NCI-H510A treated with DMSO at 0.1 percent for 48 hours (cell line): ENCODE data around the gene KLC4.
A peak's percentile ranks its signal among the peaks of the same experiment; 100 is the strongest.
"Not testable (repeated sequence)": the region's sequence is repeated elsewhere in the genome, so short reads cannot be mapped to it uniquely, and the experiment has no call there.

ENCODE experiments used
- DNase-seq: peaks from one replicate; lab custom pipeline; 2025; lab: John Stamatoyannopoulos, UW

The KLC4 gene

DNA sequence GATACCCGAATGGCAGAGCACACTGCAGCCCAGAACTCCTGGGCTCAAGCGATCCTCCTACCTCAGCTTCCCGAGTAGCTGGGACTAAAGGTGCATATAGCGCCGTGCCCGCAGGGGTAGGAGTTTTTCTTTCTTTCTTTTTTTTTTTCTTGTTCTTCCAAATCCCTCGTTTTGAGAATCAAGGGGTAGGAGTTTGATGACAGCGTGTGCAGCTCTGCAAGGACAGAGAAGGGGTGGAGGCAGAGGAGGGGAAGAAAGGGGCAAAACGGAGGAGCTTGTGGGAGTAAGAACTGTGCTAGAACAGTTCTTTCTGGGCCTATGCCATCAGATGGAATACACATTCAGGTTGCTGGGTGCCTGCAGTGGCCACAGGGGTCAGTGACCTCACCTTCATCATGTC, 22.7 kb upstream of the KLC4 start:
- DNase-seq: no peak

DNA sequence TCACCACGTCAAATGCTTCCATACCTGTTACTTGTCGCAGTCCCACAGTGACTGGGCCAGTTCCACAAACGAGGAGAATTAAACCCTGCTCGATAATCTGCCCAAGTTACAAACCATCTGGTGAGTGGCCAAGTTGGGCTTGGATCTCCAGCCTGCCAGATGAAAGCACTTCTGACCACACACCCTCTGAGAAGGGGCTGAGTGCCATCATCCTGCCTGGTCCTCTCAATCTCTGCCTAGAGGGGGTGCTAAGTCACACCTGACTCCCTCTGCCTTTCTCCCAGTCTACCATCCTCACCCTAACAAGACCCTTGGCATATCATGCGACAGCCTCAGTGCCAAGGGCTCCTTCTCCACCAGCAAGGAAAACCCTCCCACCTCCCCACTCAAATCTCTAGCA, 22.2 kb upstream of the KLC4 start:
- DNase-seq: no peak

DNA sequence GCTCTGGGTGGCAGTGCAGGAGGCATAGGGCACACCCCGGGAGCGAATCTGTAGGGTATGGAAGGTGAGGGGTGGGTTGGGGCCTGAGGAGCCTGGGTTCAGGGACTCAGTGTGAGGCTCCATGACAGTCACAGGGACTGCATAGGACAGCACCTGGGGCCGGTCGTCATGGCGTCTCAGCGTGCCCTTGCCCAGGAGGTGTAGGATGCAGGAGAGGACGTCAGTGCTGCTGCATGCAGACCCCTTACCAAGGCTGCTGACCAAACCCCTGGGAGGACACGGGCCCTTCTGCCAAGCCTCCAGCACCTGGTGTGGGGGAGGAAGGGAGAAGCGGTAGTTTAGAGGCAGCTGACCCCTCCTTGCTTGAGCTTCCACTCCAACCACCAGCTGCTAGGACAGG, 21.7 kb upstream of the KLC4 start:
- DNase-seq: no peak

GRCh38 chr6:43038727-43039126, 20.7 kb upstream of the KLC4 start:
- no peak for DNase-seq

DNA sequence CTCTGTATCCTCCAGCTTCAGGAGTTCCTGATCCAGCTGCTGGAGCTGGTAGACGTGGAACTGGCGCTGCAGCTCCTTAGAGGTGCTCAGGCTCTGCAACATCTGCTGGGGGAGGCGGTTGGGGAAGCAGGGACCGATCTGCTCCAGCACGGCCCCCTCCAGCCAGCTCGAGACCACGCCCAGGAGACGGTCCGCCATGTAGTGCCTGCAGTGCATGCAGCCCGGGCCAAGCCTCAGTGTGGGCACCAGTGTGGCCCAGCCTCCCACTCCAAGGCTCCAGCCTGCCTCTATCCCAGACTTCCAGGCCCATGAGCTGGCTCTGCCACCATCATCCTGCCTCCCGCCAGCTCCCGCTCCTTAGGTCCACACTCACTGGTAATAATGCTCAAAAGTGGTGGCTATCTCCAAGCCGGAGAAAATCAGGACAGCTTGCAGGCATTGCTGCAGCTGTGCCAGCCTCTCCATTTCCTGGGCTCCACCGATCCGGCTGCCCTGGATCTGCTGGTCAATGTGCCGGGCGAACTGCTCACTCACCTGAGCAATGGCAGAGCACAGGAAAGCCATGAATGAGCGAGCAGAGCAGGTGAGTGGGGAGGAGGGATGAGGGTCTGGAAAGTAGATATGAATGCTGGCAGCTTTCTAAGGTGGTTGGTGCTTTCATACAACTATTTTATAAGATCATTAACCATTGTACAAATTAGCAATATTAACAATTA, 18.7 kb upstream of the KLC4 start:
- DNase-seq: no peak

DNA sequence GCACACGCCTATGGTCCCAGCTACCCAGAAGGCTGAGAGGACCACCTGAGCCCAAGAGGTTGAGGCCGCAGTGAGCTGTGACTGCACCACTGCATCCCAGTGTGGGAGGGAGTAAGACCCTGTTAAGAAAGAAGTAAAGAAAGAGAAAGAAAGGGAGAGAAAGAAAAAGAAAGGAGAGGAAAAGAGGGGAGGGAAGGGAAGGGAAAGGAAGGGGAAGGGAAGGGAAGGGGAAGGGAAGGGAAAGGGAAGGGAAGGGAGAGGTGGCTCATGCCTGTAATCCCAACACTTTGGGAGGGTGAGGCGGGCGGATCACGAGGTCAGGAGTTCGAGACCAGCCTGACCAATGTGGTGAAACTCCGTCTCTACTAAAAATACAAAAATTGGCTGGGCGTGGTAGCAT, 18.0 kb upstream of the KLC4 start:
- not testable (repeated sequence) for DNase-seq

DNA sequence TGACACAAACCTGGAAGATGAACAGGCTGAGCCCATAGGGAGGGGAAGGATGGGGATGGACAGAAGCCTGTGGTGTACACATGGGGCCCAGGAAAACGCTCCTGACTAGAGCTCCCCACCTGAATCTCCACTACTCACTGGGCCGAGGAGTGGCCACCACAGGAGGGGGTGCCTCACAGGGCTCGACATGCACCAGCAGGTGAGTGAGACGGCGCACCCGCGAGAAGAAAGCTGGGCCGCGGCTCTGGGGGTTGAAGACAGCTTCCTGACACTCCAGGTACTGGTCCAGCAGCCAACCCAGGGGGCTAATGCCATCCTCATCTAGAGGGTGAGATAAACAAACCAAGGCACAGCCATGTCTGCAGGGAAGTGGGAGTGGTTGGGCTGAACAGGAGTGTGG, 16.1 kb upstream of the KLC4 start:
- no peak for DNase-seq

DNA sequence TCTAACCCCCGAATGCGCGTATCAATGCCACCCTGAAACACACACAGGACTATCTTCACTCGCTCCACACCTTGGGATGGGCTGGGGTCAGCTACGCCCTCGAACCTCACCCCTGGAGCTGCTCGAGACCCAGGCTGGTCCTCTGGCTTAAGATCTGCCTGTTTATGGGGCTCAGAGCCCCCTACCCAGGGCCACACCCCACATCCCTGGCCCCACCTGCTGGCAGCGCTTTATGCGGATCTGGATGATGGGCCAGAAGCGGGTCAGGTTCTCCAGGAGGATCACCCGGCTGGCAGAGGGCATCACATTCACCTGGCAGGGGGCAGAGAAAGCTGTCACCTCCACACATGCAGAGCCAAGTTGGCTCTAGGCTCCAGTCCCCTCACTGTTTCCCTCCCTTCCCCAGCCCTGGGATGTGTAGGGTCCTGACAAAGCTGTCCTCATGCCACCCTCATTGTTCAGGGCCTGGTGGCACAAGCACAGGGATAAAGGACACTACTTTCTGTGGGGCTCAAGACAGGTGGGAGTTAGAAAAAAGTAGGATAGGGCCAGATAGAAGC, 14.0 kb upstream of the KLC4 start:
- DNase-seq: no peak

DNA sequence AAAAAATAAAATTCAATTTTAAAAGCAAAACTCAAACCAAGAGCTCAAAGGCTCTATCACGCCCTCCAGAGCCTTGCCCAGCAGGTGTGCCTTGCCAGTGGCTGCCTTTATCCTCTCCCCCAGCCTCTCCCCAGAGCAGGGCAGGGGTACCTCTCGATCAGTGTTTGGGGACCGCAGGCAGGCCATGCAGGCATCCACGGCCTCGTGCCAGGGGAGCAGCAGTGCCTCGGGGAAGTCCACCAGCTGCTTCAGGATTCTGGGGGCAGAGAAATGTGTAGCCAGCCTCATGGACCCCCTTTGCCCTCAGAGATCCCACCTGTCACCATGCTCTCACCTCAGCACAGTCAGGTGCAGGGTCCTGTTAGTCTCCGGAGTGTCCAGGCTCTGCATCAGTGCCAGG, 11.4 kb upstream of the KLC4 start:
- no peak for DNase-seq

- no peak for DNase-seq
Measured at GRCh38 chr6:43050981-43051380, 8.4 kb upstream of the KLC4 start.

DNA sequence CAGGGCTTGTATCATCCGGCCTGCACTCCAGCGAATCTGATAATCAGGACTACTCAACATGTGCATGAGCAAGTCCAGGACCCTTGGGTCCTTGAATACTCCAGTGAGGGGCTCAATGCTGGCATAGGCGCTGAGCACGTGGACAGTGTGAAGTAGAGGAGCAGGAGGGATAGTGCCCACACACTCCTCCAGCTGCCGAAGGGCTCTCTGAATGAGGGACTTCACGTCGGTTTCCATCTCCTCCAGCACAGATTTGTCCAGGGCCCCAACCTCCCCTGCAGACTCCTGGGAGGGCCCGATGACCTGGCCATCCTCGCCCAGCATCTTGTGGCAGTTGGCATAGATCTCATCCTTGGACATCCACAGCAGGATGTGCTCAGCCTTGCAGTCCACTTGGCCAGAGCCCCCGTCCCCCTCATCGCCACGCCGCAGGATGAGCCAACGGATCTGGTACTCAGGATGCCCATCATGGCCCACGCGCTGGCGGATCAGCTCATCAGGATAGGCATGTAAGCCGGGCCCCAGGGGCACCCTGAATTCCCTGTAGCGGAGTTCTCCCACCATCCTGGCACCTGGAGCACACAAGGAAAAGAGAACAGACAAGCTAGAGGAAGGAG, 7.1 kb upstream of the KLC4 start:
- DNase-seq: no peak

GRCh38 chr6:43052842-43053544, 6.4 kb upstream of the KLC4 start:
- DNase-seq: peak; percentile 24

DNA sequence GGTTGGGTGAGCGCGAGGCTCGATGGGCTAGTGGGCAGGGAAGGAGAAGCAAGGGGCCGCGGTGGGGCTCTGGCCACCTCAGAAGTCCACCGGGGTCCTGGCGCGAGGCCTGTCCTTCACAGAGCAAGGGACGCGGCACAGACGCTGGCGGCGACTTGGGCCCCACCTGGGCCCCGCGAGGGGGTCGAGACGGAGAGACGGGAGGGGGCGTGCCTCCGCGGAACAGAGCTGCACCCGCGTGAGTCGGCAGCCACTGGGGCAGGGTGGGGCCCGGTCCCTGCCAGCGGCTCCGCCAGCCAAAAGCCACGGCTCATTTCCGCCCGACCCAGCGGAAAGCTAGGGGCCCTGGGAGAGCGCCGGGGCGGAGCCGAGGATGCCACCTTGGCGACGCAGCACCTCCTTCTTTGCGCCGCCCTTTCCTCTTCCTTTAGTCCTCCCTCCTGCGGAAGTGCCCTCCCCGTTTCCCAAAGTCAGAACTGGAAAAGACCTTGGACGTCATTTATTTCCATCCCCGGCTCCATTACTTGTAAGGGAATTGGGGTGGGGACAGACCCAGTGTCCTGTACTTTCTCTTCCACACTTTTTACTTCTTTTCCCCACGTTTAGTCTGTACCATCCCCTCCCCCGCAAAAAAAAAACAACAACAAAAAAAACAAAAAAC, 5.8 kb upstream of the KLC4 start, which contains the start of gene CUL7:
TSS of gene CUL7 (minus strand) at position 307 of the 661 bp plus-strand sequence. CDS start 1,063 bp downstream, outside the sequence.
- DNase-seq: peak; percentile 99

DNA sequence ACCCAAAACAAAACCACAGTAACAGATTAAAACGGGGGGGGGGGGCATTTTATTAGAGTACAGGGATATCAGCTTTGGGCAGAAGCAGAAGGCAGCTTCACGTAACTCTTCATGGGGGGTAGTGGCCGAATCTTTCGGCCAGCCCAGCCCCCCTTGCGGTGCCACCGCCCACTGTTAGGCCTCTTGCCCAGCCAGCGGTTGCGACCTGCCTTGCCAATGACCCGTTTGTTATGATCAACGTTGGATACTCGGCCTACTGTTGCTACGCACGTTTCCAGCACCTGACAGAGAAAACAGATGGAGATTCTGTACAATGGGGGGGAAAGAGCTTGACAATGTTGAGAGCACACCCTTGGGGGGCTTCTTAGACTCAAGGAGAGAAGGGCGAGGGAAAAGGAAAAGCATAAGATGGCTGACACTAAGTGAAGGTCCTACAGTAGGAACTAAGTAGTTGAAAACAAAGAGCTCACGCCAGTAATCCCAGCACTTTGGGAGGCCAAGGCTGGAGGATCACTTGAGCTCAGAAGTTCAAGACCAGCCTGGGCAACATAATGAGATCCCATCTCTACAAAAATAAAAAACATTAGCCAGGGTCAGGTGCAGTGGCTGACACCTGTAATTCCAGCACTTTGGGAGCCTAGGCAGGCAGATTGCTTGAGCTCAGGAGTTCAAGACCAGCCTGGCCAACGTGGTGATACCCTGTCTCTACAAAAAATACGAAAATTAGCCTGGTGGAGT, 5.1 kb upstream of the KLC4 start:
- no peak for DNase-seq

GRCh38 chr6:43055966-43056365, 3.5 kb upstream of the KLC4 start:
- DNase-seq: no peak

- DNase-seq: no peak
Measured at GRCh38 chr6:43058531-43058930, 900 bp upstream of the KLC4 start.

DNA sequence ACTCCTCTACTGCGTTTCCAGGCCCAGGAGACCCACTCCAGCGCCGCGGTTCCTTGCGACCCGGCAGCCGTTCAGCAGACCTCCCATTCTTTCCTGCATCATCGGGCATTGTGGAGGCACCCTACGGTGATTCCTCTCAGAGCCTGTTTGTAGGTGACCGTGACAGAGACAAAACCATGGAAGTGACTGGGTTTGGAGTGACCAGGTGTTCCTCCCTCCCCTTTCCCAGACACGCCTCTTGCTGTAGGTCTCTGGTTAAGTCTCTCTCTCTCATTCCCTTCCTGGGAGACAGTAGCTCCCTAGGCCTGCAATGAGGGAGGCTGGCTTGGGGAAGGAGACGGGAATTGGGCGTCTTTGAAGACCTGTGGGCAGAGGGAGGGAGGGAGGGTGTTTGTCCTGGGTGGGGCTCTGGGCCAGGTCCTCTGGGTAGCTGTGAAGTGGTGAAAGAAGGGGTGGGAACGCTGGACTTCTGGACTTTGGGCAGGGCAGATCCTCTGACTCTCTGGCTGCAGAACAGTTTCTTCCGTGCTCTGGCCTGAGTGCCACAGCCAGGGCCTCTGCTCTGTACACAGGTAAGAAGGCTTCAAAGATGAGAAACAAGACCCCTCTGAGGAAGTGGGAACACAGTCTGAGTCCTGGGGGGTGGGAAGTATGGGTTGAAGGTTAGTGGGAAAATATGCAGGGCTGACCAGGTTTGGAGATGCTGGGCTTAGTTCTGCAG, 763 bp downstream of the KLC4 start:
- peak; percentile 62 for DNase-seq

- DNase-seq: no peak
Measured at GRCh38 chr6:43060755-43061633, 1.6 kb downstream of the KLC4 start.

GRCh38 chr6:43061861-43062260, 2.4 kb downstream of the KLC4 start:
- DNase-seq: no peak

GRCh38 chr6:43062818-43063217, 3.4 kb downstream of the KLC4 start:
- no peak for DNase-seq
